Gastroesophageal sphincter (tissue), 2 donors: ENCODE results near the gene LYST.

Experiments used
- EP300 ChIP-seq: sonication (generic); formaldehyde crosslinking; IDR thresholded peaks from one replicate; pipeline ENCODE4 v1.6.1; 2017; ENCODE audit warnings: antibody characterized with exemption, mild to moderate bottlenecking
- POLR2AphosphoS5 ChIP-seq: sonication (generic); formaldehyde crosslinking; IDR thresholded peaks from one replicate; pipeline ENCODE4 v1.6.1; 2017; ENCODE audit warnings: antibody characterized with exemption

GRCh38 chr1:235763962-235764361, 102.7 kb downstream of the LYST start:
- TF ChIP-seq POLR2AphosphoS5: no peak
- no peak for TF ChIP-seq EP300
